ENCODE measurements around the gene RIMKLA. TPM values are rescaled to one million over a fixed set of nuclear protein-coding genes. Genes with fewer than 3 reads are reported as not detected.

RIMKLA gene
- total RNA-seq, 1 donor from 2014 or later: 0.10 TPM

GRCh38 chr1:42385283-42385682 lies 4.7 kb downstream of the RIMKLA start:
- H3K4me3 Mint-ChIP-seq (ENCODE audit: unreplicated experiment): no peak overlapping the region
- H3K27me3 Mint-ChIP-seq (ENCODE audit: unreplicated experiment): peaks cover 2% of the 10 kb centered on the region
- H3K27ac Mint-ChIP-seq (ENCODE audit: unreplicated experiment): no peak overlapping the region
- H3K4me1 Mint-ChIP-seq (ENCODE audit: unreplicated experiment): no peaks in the 10 kb centered on the region
- DNase-seq (ENCODE audit: low spot score): no peak
- H3K36me3 Mint-ChIP-seq (ENCODE audit: low read depth, unreplicated experiment): no peaks in the 10 kb centered on the region
- no peaks in the 10 kb centered on the region for H3K9me3 Mint-ChIP-seq (ENCODE audit: unreplicated experiment)
- TF ChIP-seq CTCF (IDR thresholded peaks at IDR 0.05; ENCODE audit: unreplicated experiment): no peak

- no peak for TF ChIP-seq CTCF (IDR thresholded peaks at IDR 0.05; ENCODE audit: unreplicated experiment)
- Mint-ChIP-seq H3K9me3 (ENCODE audit: unreplicated experiment) (no peaks in the 10 kb centered on the region), H3K27me3 (ENCODE audit: unreplicated experiment) (peaks cover 2% of the 10 kb centered on the region), H3K4me3 (ENCODE audit: unreplicated experiment) (no peak overlapping the region), H3K36me3 (ENCODE audit: low read depth, unreplicated experiment) (no peaks in the 10 kb centered on the region), H3K4me1 (ENCODE audit: unreplicated experiment) (no peaks in the 10 kb centered on the region), H3K27ac (ENCODE audit: unreplicated experiment) (no peak overlapping the region)
- no peak for DNase-seq (ENCODE audit: low spot score)
Observed at GRCh38 chr1:42386051-42386450, 5.5 kb downstream of the RIMKLA start.

- H3K9me3 Mint-ChIP-seq (ENCODE audit: unreplicated experiment): no peaks in the 10 kb centered on the region
Observed at GRCh38 chr1:42392255-42392654, 11.7 kb downstream of the RIMKLA start.

GRCh38 chr1:42392967-42393848 lies 12.6 kb downstream of the RIMKLA start:
- no peaks in the 10 kb centered on the region for H3K27me3 Mint-ChIP-seq (ENCODE audit: unreplicated experiment)

More at GRCh38 chr1:42392255-42392654, 11.7 kb downstream of the RIMKLA start:
- H3K27me3 Mint-ChIP-seq (ENCODE audit: unreplicated experiment): peaks cover 2% of the 10 kb centered on the region
- no peak overlapping the region for H3K4me3 Mint-ChIP-seq (ENCODE audit: unreplicated experiment)
- no peaks in the 10 kb centered on the region for H3K36me3 Mint-ChIP-seq (ENCODE audit: low read depth, unreplicated experiment)
- DNase-seq (ENCODE audit: low spot score): no peak
- TF ChIP-seq CTCF (IDR thresholded peaks at IDR 0.05; ENCODE audit: unreplicated experiment): no peak
- H3K27ac Mint-ChIP-seq (ENCODE audit: unreplicated experiment): no peak overlapping the region
- H3K4me1 Mint-ChIP-seq (ENCODE audit: unreplicated experiment): peaks cover 4% of the 10 kb centered on the region

More at GRCh38 chr1:42392967-42393848, 12.6 kb downstream of the RIMKLA start:
- Mint-ChIP-seq H3K4me3 (ENCODE audit: unreplicated experiment) (no peak overlapping the region), H3K36me3 (ENCODE audit: low read depth, unreplicated experiment) (no peaks in the 10 kb centered on the region), H3K9me3 (ENCODE audit: unreplicated experiment) (no peaks in the 10 kb centered on the region), H3K27ac (ENCODE audit: unreplicated experiment) (no peak overlapping the region), H3K4me1 (ENCODE audit: unreplicated experiment) (peaks cover 4% of the 10 kb centered on the region)
- DNase-seq (ENCODE audit: low spot score): no peak
- TF ChIP-seq CTCF (IDR thresholded peaks at IDR 0.05; ENCODE audit: unreplicated experiment): no peak

All from endothelial cell (in vitro differentiated cells).